GM18526 (cell line): ENCODE measurements around the gene CFAP206.
A peak's percentile ranks its signal among the peaks of the same experiment; 100 is the strongest.

Experiments
- POLR2A ChIP-seq: IDR thresholded peaks from 3 replicates; pipeline ENCODE4 v1.6.1; 2011; ENCODE audit not compliant: insufficient read length; ENCODE audit errors: extremely low read depth

The CFAP206 gene

GRCh38 chr6:87397656-87398055, 10.1 kb upstream of the CFAP206 start:
- TF ChIP-seq POLR2A = no peak

GRCh38 chr6:87401832-87402231, 5.9 kb upstream of the CFAP206 start:
- TF ChIP-seq POLR2A = no peak

- no peak for TF ChIP-seq POLR2A
Observed at GRCh38 chr6:87407561-87407900, 241 bp upstream of the CFAP206 start.

- no peak for TF ChIP-seq POLR2A
Observed at GRCh38 chr6:87408721-87409155, 966 bp downstream of the CFAP206 start.

GRCh38 chr6:87419266-87419665, 11.5 kb downstream of the CFAP206 start:
- no peak for TF ChIP-seq POLR2A

- TF ChIP-seq POLR2A = no peak
Observed at GRCh38 chr6:87420360-87420759, 12.6 kb downstream of the CFAP206 start.

GRCh38 chr6:87421576-87421975, 13.8 kb downstream of the CFAP206 start:
- TF ChIP-seq POLR2A = no peak

- no peak for TF ChIP-seq POLR2A
Observed at GRCh38 chr6:87426789-87427188, 19.0 kb downstream of the CFAP206 start.

- TF ChIP-seq POLR2A = no peak
Observed at GRCh38 chr6:87430499-87430898, 22.7 kb downstream of the CFAP206 start.

- TF ChIP-seq POLR2A = no peak
Observed at GRCh38 chr6:87431263-87431662, 23.5 kb downstream of the CFAP206 start.

- no peak for TF ChIP-seq POLR2A
Observed at GRCh38 chr6:87436435-87436834, 28.7 kb downstream of the CFAP206 start.

- TF ChIP-seq POLR2A = no peak
Observed at GRCh38 chr6:87441711-87442110, 33.9 kb downstream of the CFAP206 start.

- no peak for TF ChIP-seq POLR2A
Observed at GRCh38 chr6:87444362-87444761, 36.6 kb downstream of the CFAP206 start.

- TF ChIP-seq POLR2A = no peak
Observed at GRCh38 chr6:87465051-87465450, 57.3 kb downstream of the CFAP206 start.

GRCh38 chr6:87472525-87473418, 65.0 kb downstream of the CFAP206 start, which contains the start of gene SLC35A1:
SLC35A1 (plus strand) TSS chr6:87472974; CDS start chr6:87473004, 30 bp downstream.
- TF ChIP-seq POLR2A = peak; percentile 62

- no peak for TF ChIP-seq POLR2A
Observed at GRCh38 chr6:87473419-87473903, 65.7 kb downstream of the CFAP206 start.

- TF ChIP-seq POLR2A = no peak
Observed at GRCh38 chr6:87481931-87482330, 74.2 kb downstream of the CFAP206 start.
